CD4-positive, alpha-beta T cell treated with Interleukin-12 subunit alpha and Interleukin-12 subunit beta, for 1 hour (primary cell): ENCODE measurements around the gene REXO4.

Source experiments
- DNase-seq: peaks from one replicate; pipeline ENCODE4 v3.0.0-alpha.2; 2020

The REXO4 gene

GRCh38 chr9:133362359-133363044 is 55.3 kb downstream of the REXO4 start:
- DNase-seq: no peak

- DNase-seq: no peak
Observed at GRCh38 chr9:133361507-133362092, 56.2 kb downstream of the REXO4 start.

DNA sequence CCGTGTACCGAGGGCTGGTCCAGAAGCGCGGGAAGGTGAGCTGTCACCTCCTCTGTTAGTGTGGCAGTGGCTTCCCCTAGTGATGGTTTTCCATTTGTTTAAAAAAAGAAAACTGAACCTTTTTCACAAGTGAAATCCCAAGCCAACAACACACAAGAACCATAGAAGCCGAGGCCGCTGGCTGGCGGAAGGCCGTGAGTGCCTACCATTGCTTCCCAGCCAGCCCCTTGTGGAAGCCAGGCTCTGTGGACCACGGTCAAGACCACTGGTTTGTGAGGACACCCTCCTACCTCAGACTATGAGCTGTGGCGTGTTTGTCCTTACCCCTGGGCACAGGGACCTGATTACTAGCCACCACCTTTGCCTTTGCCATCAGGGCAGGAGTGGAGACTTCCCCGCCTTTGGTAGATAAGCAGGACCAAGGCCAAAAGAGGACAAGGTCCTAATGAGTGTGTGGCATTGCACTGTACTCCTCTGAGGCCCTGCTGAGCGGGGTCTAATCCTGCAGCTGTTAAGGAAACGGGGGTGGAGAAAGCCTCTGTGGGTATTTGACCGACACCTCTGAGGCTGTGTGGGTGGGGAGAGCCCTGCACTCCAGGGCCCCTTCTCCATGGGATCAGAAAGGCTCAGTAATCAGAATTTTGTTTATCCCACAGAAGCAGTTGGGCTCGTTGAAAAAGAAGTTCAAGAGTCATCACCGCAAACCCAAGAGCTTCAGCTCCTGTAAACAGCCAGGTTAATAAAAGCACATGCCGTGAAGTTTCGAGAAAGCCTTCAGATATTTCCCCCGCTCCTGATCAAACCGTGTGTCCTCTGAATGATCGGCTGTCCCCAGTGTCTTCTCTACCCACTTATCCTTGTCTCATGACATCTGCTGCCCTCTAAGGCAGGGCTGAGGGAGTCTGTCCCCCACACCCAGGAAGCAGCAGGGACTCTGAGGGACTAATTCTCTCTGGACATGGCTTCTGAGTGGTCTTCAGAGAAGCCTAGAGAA is 57.1 kb downstream of the REXO4 start:
- no peak for DNase-seq

DNA sequence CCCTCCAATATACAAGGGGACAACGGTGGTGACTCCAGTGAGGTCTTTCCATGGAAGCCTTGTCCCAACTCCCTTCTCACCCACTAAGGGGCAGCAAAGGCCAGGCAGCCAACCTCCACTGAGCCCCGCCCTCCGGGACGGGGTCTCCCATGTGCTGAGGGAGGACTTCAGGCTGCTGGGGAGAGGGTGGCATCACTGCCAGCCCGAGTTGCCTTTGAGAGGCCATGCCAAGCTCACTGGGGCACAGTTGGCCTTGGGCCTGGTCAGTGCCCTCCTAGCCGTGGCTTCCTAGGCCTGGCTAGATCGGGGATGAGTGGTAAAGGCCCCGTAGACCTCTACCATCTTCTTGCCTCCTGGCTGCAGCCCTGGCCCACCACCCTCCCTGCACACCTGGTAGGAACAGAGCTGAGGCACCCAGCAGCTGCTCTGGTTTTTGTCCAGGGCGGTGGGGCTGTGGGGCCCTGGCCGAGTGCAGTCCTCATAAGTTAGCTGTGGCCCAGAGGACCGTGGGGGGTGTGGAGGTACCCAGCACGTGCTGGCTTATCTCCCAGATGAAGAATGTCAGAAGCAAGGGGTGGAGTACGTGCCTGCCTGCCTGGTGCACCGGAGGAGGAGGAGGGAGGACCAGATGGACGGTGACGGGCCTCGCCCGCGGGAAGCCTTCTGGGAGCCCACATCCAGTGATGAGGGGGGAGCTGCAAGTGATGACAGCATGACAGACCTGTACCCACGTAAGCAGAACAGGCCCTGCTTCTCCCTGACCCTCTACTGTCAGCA is 58.2 kb downstream of the REXO4 start:
- no peak for DNase-seq

DNA sequence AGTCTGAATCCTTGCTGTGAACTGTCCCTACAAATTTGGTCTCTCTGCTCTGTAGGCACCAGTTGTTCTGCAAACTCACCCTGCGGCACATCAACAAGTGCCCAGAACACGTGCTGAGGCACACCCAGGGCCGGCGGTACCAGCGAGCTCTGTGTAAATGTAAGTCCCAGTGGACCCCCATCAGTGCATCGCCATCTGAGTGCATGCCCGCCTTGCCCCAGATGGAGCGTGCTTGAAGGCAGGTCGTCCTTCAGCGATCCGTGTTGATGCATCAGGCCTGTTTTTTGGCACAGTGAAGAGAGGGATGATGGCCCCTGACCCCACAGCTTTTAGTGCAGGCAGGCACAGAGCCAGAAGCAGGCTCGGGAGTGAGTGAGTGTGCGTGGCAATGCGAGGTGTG is 60.2 kb downstream of the REXO4 start:
- no peak for DNase-seq

- DNase-seq: peak; percentile 91
Observed at GRCh38 chr9:133356391-133357091, 61.3 kb downstream of the REXO4 start, which contains the start of the genes SURF1 and SURF2. Gene SURF1, minus strand, starts transcription at chr9:133356487. Its CDS starts 34 bp downstream, at chr9:133356453. Gene SURF2, plus strand, starts transcription at chr9:133356550. Its CDS starts 43 bp downstream, at chr9:133356593.
